ENCODE measurements around the gene SIGLEC12.

Gene SIGLEC12

DNA sequence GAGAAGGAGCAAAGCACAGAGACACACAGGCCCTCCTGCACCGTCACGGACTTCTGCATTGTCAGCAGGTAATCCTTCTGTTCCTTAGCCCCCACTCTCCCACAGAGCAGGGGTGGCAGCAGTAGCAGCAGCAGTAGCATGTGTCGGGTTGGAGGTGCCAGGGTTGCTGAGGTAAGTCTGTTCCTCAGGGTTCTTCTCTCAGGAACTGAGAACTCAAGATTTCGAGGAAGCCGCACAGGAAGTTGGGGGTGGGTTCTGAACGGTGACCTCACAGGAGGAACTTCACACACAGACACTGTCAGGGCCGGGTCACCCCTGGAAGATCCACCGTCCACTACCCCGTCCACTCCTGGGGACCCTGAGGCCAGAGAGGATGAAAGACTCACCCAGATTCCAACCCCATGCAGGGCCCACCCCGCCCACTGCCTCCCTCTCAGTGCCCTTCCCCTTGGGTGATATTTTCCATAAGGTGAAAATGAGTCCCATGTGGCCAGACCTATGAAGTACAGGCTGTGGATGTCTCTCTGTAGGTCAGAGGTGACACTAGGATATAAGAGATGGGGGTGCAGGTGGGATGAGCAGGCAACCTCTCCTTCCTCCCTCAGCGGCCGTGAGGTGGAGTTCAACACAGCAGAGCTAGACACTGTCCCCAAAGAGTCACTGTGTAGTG, at the start of gene SIGLEC12:
Gene SIGLEC12 (minus strand): TSS at position 207 of the 670 bp plus-strand sequence. CDS start 67 bp downstream, at position 140.
- DNase-seq: no peak

DNA sequence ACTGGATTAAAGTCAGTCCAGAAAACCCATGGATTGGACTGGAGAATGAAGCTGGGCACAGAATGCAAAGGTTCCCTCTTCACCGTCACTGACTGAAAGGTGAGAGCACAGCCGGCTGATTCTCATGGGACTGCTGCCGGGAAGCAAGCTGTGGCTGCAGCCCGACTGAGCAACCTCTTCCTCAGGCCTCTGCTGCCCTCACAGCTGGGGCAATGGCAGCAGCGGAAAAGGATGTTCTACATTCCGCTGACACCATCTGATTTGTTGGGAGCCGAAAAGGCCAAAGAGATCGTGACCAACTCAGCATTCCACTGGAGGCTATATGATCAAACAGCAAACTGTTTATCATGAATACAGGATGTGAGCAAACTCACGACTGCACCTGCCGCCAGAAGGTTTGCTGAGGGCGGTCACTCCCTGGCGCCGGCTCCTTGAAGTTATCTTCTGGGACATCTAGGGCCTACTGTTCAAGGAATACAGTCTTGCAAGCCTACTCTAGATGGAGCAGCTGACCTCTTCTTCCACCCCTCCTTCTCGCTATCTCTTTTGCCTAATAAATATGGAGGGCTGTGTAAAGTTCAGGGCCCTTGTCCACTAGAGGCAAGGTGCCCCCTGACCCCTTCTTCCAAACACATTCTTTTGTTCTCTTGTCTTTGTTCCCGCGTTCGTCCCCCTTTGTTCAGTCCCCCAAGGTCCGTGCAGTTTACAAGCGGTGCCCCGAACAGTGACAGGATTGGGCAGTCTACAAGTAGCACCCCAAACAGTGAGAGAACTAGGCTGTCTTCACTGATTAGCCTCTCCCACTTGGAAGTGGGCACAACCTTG, 49.5 kb upstream of the SIGLEC12 start:
- DNase-seq: no peak

DNA sequence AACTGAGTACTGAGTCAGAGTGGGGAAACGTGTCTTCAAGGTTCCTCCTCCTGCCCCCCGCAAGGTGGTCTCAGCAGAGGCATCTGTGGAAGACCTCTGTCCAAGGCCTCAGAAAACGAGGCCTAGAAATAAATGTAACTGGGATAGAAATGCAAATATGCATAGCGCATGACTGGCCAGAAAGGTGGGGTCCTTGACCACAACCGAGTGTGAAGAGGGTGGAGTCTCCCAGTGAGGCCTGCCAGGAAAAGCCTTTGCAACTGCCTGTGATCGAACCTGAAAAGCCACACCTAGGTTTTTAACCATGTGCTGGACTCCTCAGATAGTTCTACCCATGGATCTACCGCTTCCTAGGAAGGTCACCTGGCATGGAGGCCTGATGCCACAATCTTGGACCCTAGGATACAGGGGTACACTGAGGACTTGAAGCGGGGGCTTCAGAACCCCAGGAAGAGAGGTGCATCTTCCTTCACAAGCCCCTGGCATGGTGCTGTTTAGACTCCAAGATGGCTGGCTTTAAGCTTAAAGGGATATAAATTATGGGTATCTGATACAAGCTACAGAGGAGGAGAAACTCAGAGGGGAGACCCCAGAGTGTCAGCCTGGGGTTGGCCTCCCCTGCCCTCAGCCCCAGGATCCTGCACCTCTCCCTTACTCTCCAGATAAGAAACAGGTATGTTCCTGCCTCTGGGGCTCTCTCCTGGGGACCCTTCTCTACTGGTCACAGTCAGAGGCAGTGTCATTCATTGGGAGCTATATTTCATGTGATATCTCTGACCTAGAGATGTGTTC, 48.1 kb upstream of the SIGLEC12 start:
- no peak for DNase-seq

DNA sequence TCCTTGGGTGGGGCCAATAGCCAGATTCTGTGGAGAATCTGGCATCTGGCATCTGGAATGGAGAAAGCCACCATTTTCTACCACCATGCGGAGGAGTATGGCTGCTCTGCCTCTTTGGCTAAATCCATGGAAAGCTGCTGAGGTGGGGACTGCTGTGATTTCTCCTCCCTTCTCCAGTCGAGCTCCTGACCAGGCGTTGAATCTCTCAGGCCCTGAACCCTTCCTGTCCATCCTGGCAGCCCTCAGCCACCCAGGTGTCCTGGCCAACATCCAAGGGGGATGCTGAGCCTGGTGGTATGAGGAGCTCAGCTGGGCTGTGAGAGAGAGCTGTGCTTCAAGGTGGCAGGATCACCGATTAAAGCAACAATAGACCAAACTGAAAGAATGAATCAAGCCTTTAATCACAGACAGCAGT, 47.3 kb upstream of the SIGLEC12 start:
- DNase-seq: no peak

DNA sequence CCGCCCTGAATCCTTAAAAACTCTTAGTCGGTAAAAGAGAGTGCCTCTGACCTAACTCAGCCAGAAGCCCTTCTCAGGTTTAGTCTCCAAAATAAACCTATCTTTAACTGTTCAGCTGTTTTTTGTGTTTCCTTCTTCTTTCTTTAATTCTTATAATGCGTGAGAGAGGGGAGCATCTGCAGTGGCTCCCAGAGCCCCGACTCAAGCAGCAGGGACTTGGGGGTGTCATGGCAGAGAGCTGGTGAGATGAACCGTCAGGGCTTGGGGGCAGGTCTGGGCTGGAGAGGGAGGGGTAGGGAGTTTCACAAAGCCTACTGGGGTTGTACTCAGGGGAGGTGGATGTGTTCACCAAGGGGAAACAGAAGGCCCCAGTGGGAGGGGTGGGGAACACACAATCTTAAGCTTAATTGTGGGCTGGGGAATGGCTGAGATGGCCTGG, 46.6 kb upstream of the SIGLEC12 start:
- DNase-seq: no peak

DNA sequence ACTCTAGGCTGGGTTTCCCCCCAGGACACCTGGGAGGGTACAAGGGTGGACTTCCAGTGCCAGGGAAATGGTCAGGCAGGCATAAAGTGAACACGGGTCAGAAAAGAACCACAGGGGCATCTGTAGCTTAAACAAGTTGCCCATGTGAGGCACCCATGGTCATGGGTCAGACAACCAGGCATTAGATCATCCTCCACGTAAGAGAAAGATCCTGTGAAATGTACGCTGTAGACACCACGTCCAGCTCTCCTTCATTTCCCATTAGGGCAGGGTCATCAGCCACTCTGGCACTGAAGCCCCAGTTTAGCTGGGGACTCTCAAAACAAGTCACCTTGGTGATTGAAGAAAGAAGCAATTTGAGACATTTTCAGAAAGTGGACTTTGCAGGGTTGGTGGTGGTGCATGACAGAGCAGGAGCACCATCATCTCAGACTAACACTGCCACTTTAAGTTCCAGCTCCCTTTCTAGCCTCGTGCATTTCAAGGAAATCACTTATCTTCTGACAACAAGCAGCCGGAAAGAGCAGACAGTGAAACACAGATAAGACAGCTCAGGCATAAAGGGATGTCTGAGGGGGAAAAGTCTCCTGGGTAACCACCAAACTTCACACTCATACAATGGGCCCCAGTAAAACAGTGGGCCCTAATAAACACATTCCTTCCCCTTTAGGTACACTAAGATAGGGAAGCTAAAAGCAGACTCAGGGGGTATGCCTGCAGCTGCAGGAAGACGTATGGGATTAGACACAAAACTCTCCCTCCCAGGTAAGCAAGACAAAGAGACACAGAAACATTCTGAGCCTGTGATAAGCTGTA, 46.0 kb upstream of the SIGLEC12 start:
- DNase-seq: no peak

DNA sequence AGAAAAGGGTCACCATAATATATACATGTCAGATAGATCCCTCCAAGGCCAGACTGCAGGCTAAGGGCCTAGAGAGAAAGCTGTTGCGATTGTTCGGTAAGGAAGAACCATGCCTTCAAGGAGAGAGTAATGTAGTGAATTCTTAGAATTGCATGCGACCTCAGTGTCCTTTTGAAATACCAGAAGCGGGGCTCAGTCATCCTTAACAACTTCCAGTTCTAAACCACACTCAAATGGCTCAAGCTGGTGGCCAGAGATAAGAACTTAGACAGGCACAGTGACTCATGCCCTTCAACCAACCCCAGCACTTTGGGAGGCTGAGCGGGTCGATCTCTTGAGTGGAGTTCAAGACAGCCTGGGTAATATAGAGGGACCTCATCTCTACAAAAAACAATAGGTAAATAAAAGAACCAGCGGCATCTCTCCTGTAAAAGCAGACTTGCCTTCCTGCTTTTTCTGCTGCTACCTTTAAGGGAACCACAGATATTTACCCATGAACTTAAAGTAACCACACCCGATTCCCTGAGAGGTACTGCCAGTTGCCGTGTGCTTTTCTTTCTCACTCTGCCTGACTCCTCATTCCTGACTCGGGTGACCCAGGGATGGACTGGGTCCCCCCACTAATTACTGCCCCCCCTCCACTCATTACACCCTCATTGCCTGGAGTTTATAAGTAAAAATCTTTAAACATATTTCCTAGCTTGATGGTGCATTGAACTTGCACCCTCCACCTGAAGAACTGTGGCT, 45.2 kb upstream of the SIGLEC12 start:
- no peak for DNase-seq

DNA sequence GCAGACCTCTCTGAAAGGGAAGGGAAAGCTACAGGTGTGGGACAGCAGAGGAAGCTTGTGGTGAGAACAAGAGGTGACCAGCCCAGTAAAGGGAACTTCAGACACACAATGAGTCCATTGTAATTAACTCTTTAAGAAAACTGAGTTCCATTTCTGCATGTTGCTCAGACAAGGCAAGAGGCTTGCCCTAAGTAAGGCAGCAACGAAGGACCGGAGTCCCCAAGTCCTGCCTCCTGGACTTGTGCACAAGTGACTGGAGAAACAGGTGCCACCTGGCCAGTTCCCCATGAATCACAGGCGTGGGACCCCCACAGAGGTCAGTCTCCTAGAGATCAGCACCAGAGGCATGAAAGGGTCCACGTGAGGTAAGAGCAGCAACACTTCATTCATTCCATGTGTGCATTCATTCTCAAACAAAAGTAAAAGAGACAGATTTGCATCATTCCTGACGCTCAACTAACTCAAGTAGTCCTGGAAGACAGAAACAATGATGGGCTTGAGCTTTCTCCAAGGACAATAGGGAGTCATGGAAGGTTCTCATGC, 44.6 kb upstream of the SIGLEC12 start:
- no peak for DNase-seq

DNA sequence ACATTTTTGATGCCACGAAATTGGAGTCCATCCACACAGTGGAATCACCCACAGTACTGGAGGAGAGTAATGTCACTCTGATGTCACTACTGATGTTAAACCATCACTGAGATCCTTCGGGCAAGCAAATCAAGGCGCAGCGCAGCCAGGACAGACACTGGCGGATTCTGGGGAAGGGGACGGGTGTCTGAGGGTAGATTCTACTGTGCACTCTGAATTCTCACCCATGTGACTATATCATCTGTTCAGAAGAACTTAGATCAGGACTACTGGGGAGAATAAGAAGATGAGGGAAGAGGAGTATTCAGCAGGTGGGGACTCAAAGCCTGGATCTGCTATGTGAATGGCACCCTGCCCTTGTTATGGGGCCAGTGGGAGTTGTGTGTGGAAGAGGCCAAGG, 42.4 kb upstream of the SIGLEC12 start:
- no peak for DNase-seq

DNA sequence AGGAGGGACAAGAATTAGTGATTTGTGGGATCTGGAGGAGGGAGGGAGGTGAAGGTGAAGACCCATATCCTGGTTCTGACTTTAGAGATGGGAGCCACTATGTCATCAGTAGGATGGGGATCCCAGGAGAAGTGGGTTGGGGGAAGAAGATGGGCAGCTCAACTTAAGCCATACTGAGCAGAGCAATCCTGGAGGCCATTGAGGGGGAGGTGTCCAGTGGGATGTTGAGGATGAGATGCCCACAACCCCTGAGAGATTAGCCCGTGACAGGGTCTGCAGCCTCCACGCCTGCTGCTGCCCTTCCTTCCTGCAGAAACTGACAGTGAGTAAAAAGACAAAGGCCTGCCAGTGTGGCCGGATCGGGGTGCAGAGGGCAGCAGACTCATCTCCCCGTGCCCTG, 41.1 kb upstream of the SIGLEC12 start:
- no peak for DNase-seq

DNA sequence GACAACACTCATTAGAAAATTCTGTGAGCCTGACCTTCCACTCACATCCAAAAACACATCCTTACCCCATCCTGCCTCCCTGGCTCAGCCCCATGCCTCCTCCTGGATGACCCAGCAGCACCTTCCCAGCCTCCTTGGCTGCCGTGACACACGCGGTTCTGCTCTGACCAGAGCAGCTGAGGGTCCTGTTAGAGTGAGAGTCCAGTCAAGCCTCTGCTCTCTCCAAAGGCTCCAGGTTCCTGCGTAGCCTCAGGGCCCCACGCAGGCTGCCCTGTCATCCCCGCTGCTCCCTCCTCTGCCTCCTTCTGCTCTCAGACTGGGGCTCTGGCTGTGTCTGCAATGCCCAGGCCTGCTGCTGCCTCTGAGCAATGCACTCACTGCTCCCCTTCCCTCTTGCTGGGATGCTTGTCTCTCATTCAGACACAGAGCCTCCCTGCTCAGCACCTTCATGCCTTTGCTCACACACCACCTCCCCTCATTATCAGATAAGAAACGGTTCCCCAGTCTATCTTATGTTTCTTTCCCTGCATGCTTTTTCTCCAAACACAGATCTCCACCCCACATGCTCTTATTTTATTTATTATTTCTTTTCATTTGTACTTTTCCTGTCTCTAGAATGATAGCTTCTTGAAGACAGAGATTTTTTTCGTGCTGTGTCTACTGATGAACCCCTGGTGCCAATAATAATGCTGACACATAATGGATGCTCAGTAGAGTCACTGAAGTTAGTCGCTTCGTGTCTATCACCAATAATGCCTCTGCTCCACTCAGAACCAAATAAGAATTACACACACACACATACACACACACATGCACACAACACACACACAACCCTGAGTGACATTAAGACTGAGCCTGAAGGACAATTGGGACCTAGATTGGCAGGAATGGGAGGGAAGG, 40.1 kb upstream of the SIGLEC12 start:
- DNase-seq: no peak

DNA sequence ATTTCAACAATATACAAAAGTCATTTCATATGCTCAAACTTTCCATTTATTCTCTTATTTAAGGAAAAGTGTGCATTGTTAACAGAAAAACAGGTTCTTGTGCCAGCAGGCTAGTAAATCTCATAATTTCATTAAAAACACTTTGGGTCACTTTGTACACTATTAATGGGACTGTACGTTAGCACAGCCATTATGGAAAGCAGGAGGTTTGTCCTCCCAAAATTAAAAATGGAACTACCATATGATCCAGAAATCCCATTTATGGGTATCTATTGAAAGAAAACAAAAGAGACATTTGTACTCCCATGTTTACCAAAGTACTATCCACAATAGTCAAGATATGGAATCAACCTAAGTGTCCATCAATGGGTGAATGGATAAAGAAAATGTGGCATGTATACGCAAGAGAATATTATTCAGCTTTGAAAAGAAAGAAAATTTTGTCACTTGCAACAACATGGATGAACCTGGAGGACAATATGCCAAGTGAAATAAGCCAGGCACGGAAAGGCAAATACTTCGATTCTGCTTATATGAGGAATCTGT, 38.3 kb upstream of the SIGLEC12 start:
- DNase-seq: no peak

DNA sequence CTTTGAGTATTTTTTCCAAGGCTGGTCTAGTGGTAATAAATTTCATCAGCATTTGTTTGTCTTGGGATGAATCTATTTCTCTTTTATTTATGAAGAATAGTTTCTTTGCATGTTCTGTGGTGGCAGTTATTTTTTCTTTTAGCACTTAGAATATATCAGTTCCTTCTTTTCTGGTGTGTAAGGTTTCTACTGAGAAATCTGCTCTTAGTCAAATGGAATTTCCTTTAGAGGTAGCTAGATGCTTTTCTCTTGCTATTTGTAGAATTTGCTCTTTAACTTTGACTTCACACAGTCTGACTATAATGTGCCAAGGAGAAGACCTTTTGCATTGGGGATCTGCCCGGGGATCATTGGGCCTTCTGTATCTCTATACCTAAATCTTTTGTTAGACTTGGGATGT, 33.9 kb upstream of the SIGLEC12 start:
- no peak for DNase-seq

DNA sequence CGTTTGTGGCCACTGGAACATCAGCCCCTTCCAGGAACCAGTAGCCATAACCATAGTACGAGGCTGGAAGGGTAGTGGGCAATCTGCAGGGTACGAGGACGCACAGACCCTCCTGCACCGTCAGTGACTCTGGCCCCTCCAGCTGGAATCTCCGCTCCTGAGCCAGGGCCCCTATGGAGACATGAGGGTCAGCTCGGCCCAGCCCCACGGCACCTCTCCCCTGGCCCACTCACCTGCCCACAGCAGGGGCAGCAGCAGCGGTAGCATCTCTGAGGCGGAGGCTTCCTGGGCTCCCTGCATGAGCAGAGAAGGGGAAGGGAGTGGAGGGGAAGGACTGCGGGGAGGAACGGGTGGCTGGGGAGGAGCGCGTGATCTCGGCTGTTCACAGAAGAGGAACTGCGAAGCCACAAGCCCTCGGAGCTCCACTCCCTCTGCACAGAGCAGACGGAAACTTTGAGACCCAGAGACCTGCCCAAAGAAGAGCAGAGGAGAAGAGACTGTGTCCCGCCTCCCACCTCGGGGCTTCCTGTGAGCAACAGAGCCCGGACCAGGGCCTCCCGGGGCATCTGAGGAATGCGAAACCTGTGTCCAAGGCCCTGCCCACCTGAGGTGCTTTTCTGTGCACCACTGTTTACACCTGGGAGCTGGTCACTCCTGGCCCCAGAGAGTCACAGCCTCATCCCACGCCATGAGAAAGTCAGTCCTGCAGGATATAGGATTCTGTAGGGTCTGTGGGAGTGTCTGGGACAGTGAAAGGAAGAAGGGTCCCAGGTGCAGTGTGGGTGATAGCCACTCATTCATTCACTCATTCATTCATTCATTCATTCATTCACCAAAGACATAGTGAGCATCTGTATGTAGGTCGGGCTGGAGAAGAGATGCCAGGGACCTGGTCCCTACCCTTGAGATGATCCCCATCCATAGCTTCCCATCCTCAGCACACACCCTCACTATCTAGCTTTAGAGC, 30.0 kb upstream of the SIGLEC12 start, which contains the start of gene SIGLEC6:
Gene SIGLEC6 (minus strand): TSS at position 322 of the 967 bp plus-strand sequence. CDS start 22 bp downstream, at position 300.
- no peak for DNase-seq

DNA sequence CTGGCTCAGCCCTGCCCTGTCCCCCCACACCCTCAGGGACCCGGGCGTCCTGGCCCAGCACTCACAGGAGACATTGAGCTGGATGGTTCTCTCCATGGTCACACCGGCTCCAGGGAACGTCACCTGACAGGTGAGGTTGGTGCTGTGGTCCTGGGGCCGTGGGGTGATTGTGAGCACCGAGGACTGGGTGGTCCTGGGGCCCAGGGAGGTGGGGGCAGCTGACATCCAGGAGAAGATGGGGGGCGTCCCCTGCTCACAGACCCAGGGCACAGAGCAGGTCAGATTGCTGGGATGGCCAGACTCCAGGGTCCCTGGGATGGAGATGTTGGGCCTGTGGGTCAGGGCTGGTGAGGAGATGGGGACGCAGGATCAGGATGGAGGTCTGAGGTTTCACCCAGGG, 29.0 kb upstream of the SIGLEC12 start:
- DNase-seq: no peak

DNA sequence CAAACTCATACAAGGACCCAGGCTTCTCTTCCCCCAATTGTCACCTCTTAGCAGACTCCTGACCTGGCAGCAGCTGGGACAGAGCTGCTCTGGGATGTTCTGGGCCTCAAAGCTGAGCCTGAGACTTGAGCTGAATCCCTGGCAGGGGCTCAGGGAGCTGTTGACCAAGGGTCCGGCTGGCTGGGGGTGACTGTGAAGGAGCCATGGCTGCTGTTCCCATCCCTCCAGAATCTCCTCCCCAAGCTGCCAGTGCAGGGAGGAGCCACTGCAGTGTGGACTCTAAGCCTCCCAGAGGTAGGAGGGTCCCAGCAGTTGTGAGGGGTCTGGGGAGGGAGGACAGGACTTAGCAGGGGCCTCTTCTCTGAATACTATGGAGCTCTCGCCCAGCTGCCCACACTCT, 27.7 kb upstream of the SIGLEC12 start:
- no peak for DNase-seq

DNA sequence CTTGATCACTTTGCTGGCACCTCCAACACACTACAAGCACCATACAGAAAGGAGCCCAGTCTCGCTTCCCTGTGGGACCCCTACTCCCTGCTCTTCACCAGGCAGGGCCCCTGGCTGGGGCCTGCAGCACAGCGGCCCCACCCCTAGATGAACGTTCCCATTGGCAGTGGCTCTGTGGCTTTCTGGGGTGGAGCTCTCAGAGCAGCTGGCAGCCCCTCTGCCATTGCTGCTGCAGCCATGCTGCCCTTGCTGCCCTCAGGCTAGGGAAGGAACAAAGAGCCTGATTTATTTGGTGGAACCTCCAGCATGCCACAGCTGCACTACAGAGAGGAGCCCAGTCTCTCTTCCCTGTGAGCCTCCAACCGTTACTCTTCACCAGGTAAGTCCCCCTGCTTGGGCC, 24.1 kb upstream of the SIGLEC12 start:
- DNase-seq: no peak

DNA sequence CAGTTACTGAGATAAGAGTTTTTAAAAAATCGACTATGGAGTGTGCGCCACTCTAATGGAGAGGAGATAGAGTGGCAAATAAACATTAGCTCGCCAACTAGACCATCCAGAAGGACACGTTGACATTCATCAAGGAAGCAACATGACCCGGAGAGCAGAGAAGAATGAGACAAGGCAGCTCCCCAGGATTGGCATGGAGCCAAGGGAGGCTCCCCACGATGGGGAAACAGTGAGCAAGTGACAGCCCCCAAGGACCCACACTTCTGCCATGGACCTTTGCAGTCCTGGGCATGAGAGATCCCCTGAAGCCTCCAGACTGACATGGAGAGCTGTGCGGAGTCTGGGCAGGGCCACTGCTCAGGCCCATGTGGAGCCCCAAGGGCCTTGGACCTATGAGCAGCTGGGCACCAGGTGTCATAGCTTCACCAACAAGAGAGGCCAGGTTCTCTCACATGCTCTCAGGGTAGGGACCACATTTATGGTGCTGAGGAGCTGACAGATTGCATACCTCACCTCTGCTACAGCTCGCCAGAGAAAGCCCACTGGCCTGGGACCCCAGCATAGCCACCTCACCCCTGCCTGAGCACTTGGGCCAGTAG, 23.2 kb upstream of the SIGLEC12 start:
- no peak for DNase-seq

All from NCI-H526 treated with DMSO at 0.1 percent for 48 hours (cell line).